Parathyroid adenoma (tissue), 2 donors: ENCODE results near the gene MTHFSD.

ENCODE experiments used
- H2AFZ ChIP-seq: fragments of 300-600 bp; sonication (generic); one replicate; pipeline ENCODE4 v1.7.0; 2017; ENCODE audit warnings: antibody characterized with exemption, mild to moderate bottlenecking
- H3K27ac ChIP-seq: fragments of 300-600 bp; sonication (generic); one replicate; pipeline ENCODE4 v1.7.0; 2017
- H3K27me3 ChIP-seq: fragments of 300-600 bp; sonication (generic); one replicate; pipeline ENCODE4 v1.7.0; 2017; ENCODE audit warnings: low read length; ENCODE audit not compliant: control insufficient read depth, insufficient read depth
- H3K36me3 ChIP-seq: fragments of 300-600 bp; sonication (generic); one replicate; pipeline ENCODE4 v1.7.0; 2017; ENCODE audit warnings: low read length; ENCODE audit not compliant: control insufficient read depth, insufficient read depth
- H3K4me1 ChIP-seq: fragments of 300-600 bp; sonication (generic); one replicate; pipeline ENCODE4 v1.7.0; 2017; ENCODE audit warnings: control low read depth
- H3K4me2 ChIP-seq: fragments of 300-600 bp; sonication (generic); one replicate; pipeline ENCODE4 v1.7.0; 2017; ENCODE audit warnings: low read length
- H3K4me3 ChIP-seq: fragments of 300-600 bp; sonication (generic); one replicate; pipeline ENCODE4 v1.7.0; 2017; ENCODE audit warnings: low read depth, low read length
- H3K79me2 ChIP-seq: fragments of 300-600 bp; sonication (generic); one replicate; pipeline ENCODE4 v1.7.0; 2017; ENCODE audit warnings: control low read depth
- H3K9ac ChIP-seq: fragments of 300-600 bp; sonication (generic); one replicate; pipeline ENCODE4 v1.7.0; 2017; ENCODE audit warnings: mild to moderate bottlenecking
- H3K9me3 ChIP-seq: fragments of 300-600 bp; sonication (generic); one replicate; pipeline ENCODE4 v1.7.0; 2017; ENCODE audit warnings: low read length; ENCODE audit not compliant: control insufficient read depth
- TF ChIP-seq, protein P1 (sequence below): fragments of 300-600 bp; sonication (generic); IDR thresholded peaks from one replicate; pipeline ENCODE4 v1.7.0; 2017; ENCODE audit warnings: antibody characterized with exemption, mild to moderate bottlenecking
- donor health status: primary hyperparathyroidism.

The MTHFSD gene

GRCh38 chr16:86499889-86500707 is 54.9 kb downstream of the MTHFSD start:
- no peaks in the 10 kb centered on the region for H3K79me2 ChIP-seq
- peaks cover 5% of the 10 kb centered on the region for H3K27me3 ChIP-seq
- no peak overlapping the region for H3K4me3 ChIP-seq
- no peaks in the 10 kb centered on the region for H3K4me1 ChIP-seq
- H3K36me3 ChIP-seq = no peaks in the 10 kb centered on the region
- no peak overlapping the region for H2AFZ ChIP-seq
- no peak overlapping the region for H3K9ac ChIP-seq
- H3K4me2 ChIP-seq = no peak overlapping the region
- TF ChIP-seq, protein P1, sequence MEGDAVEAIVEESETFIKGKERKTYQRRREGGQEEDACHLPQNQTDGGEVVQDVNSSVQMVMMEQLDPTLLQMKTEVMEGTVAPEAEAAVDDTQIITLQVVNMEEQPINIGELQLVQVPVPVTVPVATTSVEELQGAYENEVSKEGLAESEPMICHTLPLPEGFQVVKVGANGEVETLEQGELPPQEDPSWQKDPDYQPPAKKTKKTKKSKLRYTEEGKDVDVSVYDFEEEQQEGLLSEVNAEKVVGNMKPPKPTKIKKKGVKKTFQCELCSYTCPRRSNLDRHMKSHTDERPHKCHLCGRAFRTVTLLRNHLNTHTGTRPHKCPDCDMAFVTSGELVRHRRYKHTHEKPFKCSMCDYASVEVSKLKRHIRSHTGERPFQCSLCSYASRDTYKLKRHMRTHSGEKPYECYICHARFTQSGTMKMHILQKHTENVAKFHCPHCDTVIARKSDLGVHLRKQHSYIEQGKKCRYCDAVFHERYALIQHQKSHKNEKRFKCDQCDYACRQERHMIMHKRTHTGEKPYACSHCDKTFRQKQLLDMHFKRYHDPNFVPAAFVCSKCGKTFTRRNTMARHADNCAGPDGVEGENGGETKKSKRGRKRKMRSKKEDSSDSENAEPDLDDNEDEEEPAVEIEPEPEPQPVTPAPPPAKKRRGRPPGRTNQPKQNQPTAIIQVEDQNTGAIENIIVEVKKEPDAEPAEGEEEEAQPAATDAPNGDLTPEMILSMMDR = no peak
- H3K27ac ChIP-seq = no peak overlapping the region
- no peaks in the 10 kb centered on the region for H3K9me3 ChIP-seq

- no peak overlapping the region for H3K4me3 ChIP-seq
- H3K27ac ChIP-seq = no peak overlapping the region
- no peaks in the 10 kb centered on the region for H3K36me3 ChIP-seq
- H3K9me3 ChIP-seq = no peaks in the 10 kb centered on the region
- peaks cover 9% of the 10 kb centered on the region for H3K27me3 ChIP-seq
- TF ChIP-seq, protein P1 = no peak
- no peaks in the 10 kb centered on the region for H3K79me2 ChIP-seq
- H3K9ac ChIP-seq = no peak overlapping the region
- H2AFZ ChIP-seq = no peak overlapping the region
- no peaks in the 10 kb centered on the region for H3K4me1 ChIP-seq
- no peak overlapping the region for H3K4me2 ChIP-seq
Measured at GRCh38 chr16:86499440-86499786, 55.6 kb downstream of the MTHFSD start.

GRCh38 chr16:86498671-86499439 is 56.2 kb downstream of the MTHFSD start:
- H3K4me3 ChIP-seq = no peak overlapping the region
- H3K27me3 ChIP-seq = peaks cover 5% of the 10 kb centered on the region

GRCh38 chr16:86498155-86498670 is 56.8 kb downstream of the MTHFSD start:
- no peaks in the 10 kb centered on the region for H3K4me1 ChIP-seq
- peaks cover 5% of the 10 kb centered on the region for H3K27me3 ChIP-seq
- no peaks in the 10 kb centered on the region for H3K9me3 ChIP-seq
- no peak overlapping the region for H3K27ac ChIP-seq
- no peak overlapping the region for H3K4me2 ChIP-seq
- H3K4me3 ChIP-seq = no peak overlapping the region
- TF ChIP-seq, protein P1 = no peak
- H3K9ac ChIP-seq = no peak overlapping the region
- H2AFZ ChIP-seq = no peak overlapping the region
- H3K36me3 ChIP-seq = no peaks in the 10 kb centered on the region
- H3K79me2 ChIP-seq = no peaks in the 10 kb centered on the region

More at GRCh38 chr16:86498671-86499439, 56.2 kb downstream of the MTHFSD start:
- Histone ChIP-seq H3K36me3 (no peaks in the 10 kb centered on the region), H3K4me1 (no peaks in the 10 kb centered on the region), H3K9me3 (no peaks in the 10 kb centered on the region), H3K27ac (no peak overlapping the region), H3K79me2 (no peaks in the 10 kb centered on the region), H3K4me2 (no peak overlapping the region), H2AFZ (no peak overlapping the region), H3K9ac (no peak overlapping the region)
- TF ChIP-seq, protein P1 = no peak
